Transverse colon (tissue), 4 donors: ENCODE data around the gene GALC. TPM values are rescaled to one million over a fixed set of nuclear protein-coding genes. Genes with fewer than 3 reads are reported as not detected.

ENCODE experiments used
- DNase-seq: peaks from one replicate; pipeline ENCODE4 v3.0.0-alpha.2; 2019
- H3K27ac ChIP-seq, 4 donors: fragments of 200-600 bp; sonication (generic); 2 replicates each; pipeline ENCODE4 v1.5.1; 2016 to 2018; ENCODE audit warnings: inconsistent platforms in 4 of 4
- H3K27me3 ChIP-seq: fragments of 200-600 bp; sonication (generic); 2 replicates; pipeline ENCODE4 v1.5.1; 2017; ENCODE audit warnings: inconsistent platforms
- H3K36me3 ChIP-seq, 4 donors: fragments of 200-600 bp; sonication (generic); 2 replicates each; pipeline ENCODE4 v1.5.1; 2017 to 2019; ENCODE audit warnings: inconsistent platforms in 4 of 4
- H3K4me1 ChIP-seq, 4 donors: fragments of 200-600 bp; sonication (generic); 2 replicates each; pipeline ENCODE4 v1.5.1; 2017 to 2020; ENCODE audit warnings: inconsistent platforms in 4 of 4
- H3K4me3 ChIP-seq, 4 donors: fragments of 200-600 bp; sonication (generic); 1 replicate in 1 of 4; 2 replicates in 3 of 4; pipeline versions ENCODE4 v1.5.1 to v1.6.1; 2017 to 2019; ENCODE audit warnings: inconsistent platforms in 4 of 4
- H3K9me3 ChIP-seq, 2 donors: fragments of 200-600 bp; sonication (generic); 2 replicates each; pipeline ENCODE4 v1.5.1; 2017 to 2019; ENCODE audit warnings: inconsistent platforms in 2 of 2
- CTCF ChIP-seq, 5 experiments: fragments of 200-600 bp in 3 of 5; fragments of 450-650 bp in 2 of 5; sonication (generic) in 3 of 5; IDR thresholded peaks; 1 replicate in 2 of 5; 2 replicates in 3 of 5; pipeline ENCODE4 v1.5.1; 2016 to 2017; ENCODE audit warnings: antibody characterized with exemption in 5 of 5, inconsistent platforms in 3 of 5, mild to moderate bottlenecking in 2 of 5, moderate library complexity in 1 of 5
- EP300 ChIP-seq: sonication (generic); formaldehyde crosslinking; IDR thresholded peaks from one replicate; pipeline ENCODE4 v1.6.1; 2017; ENCODE audit warnings: antibody characterized with exemption, low read depth
- POLR2A ChIP-seq: fragments of 450-650 bp; IDR thresholded peaks from one replicate; pipeline ENCODE4 v1.6.1; 2016; ENCODE audit warnings: antibody characterized with exemption, mild to moderate bottlenecking, moderate library complexity
- POLR2AphosphoS5 ChIP-seq, 3 donors: sonication (generic); formaldehyde crosslinking; IDR thresholded peaks; one replicate each; pipeline ENCODE4 v1.6.1; 2016; ENCODE audit warnings: antibody characterized with exemption in 3 of 3
- WGBS, 2 donors: methylation state at CpG; one replicate each; pipeline ENCODE4 v1.1.5; 2018; ENCODE audit warnings: low coverage in 1 of 2; 5-methylcytosine and 5-hydroxymethylcytosine counted together
- in situ Hi-C, 4 donors: fragments of 200-750 bp; cut with MboI; loops; one replicate each; pipeline versions ENCODE4 v1.15.0 to v1.15.1; 2017; ENCODE audit warnings: low sequenced_read_pairs in 3 of 4, low pct_ligation_motif_present in 1 of 4, low pct_unique_long_range_greater_than_20kb in 1 of 4
- intact Hi-C: fragments of 100-400 bp; cut with DNase I; formaldehyde crosslinking; loops from one replicate; pipeline ENCODE4 v1.15.1; 2023; ENCODE audit warnings: low total_unique reads
- total RNA-seq, 4 donors: library from RNA; depleted of rRNA; stranded (reverse); fragments of >200 nt; gene quantifications; one replicate each; pipeline ENCODE4 v1.1.0, GENCODE V29; 2016

Gene GALC
- total RNA-seq, 4 donors from 2014 or later, result 8.0 to 42.3 (median 28.9) TPM

GRCh38 chr14:88012495-88012894, 19.5 kb upstream of the GALC start:
- Histone ChIP-seq H3K9me3 (no peaks in the 10 kb centered on the region), H3K4me3 (no peak overlapping the region), H3K27ac (no peak overlapping the region), H3K4me1 (no peaks in the 10 kb centered on the region), H3K27me3 (no peaks in the 10 kb centered on the region), H3K36me3 (no peaks in the 10 kb centered on the region)
- TF ChIP-seq CTCF (IDR thresholded peaks at IDR 0.05) (no peak), EP300 (no peak), POLR2A (no peak), POLR2AphosphoS5 (IDR thresholded peaks at IDR 0.05) (no peak)
- intact Hi-C loops (no loop called here), in situ Hi-C loops (loop anchor here in 1 of 4 donors (10.0 kb wide), 1 partner anchor 162 kb away; no protein-coding TSS in a partner anchor)
- no peak for DNase-seq
- WGBS, 2 donors, result 77% methylated on average over 5 of the region's 5 CpGs

- H3K4me1 ChIP-seq, result no peaks in the 10 kb centered on the region
- intact Hi-C loops, result no loop called here
- WGBS, 2 donors, result 50 to 67% methylated on average over 2 of the region's 2 CpGs
- H3K36me3 ChIP-seq, result no peaks in the 10 kb centered on the region
- H3K4me3 ChIP-seq, result no peak overlapping the region
- TF ChIP-seq EP300, result no peak
- TF ChIP-seq CTCF (IDR thresholded peaks at IDR 0.05), result no peak
- no peak for TF ChIP-seq POLR2A
- no peak for TF ChIP-seq POLR2AphosphoS5 (IDR thresholded peaks at IDR 0.05)
- in situ Hi-C loops, result loop anchor here in 1 of 4 donors (10.0 kb wide), 1 partner anchor 164 kb away; no protein-coding TSS in a partner anchor
- no peak overlapping the region for H3K27ac ChIP-seq
- no peak for DNase-seq
- H3K9me3 ChIP-seq, result no peaks in the 10 kb centered on the region
- no peaks in the 10 kb centered on the region for H3K27me3 ChIP-seq
Measured at GRCh38 chr14:88010331-88010730, 17.3 kb upstream of the GALC start.

GRCh38 chr14:88009486-88009885, 16.5 kb upstream of the GALC start:
- no peak for TF ChIP-seq CTCF (IDR thresholded peaks at IDR 0.05)
- TF ChIP-seq POLR2A, result no peak
- no peak for TF ChIP-seq POLR2AphosphoS5 (IDR thresholded peaks at IDR 0.05)
- no peak for TF ChIP-seq EP300
- DNase-seq, result no peak
- Histone ChIP-seq H3K4me1 (no peaks in the 10 kb centered on the region), H3K27ac (no peak overlapping the region), H3K4me3 (no peak overlapping the region), H3K27me3 (no peaks in the 10 kb centered on the region), H3K9me3 (no peaks in the 10 kb centered on the region), H3K36me3 (no peaks in the 10 kb centered on the region)
- in situ Hi-C loops, result no loop called here
- 70 to 85% methylated on average over 1 of the region's 1 CpG for WGBS, 2 donors
- intact Hi-C loops, result no loop called here

GRCh38 chr14:88008039-88008742, 15.2 kb upstream of the GALC start:
- intact Hi-C loops, result no loop called here
- no peak for DNase-seq
- H3K4me1 ChIP-seq, result no peaks in the 10 kb centered on the region
- no peaks in the 10 kb centered on the region for H3K27me3 ChIP-seq
- no peak overlapping the region for H3K4me3 ChIP-seq
- H3K36me3 ChIP-seq, result no peaks in the 10 kb centered on the region
- in situ Hi-C loops, result no loop called here
- TF ChIP-seq CTCF (IDR thresholded peaks at IDR 0.05) (no peak), POLR2AphosphoS5 (IDR thresholded peaks at IDR 0.05) (no peak), EP300 (no peak)
- 91% methylated on average over 2 of the region's 2 CpGs for whole genome bisulfite sequencing, 2 donors
- H3K9me3 ChIP-seq, result no peaks in the 10 kb centered on the region
- H3K27ac ChIP-seq, result peak overlapping the region in 1 of 4 donors; percentile 8
